HCT116 (cell line): ENCODE measurements around the gene ATRN.

Experiments
- ATF3 ChIP-seq: IDR thresholded peaks from 2 replicates; pipeline ENCODE4 v1.6.1; 2012
- CEBPB ChIP-seq: IDR thresholded peaks from 2 replicates; pipeline ENCODE4 v1.6.1; 2012; ENCODE audit warnings: low read depth
- CTCF ChIP-seq, 3 experiments: fragments of 200-600 bp in 1 of 3; sonication (generic) in 1 of 3; IDR thresholded peaks in 2 of 3; conservative IDR thresholded peaks in 1 of 3; 2 replicates each; pipeline ENCODE4 v1.5.1; 2012 to 2017; ENCODE audit warnings: low read depth in 2 of 3, low read length in 2 of 3, antibody characterized with exemption in 1 of 3, borderline replicate concordance in 1 of 3, control low read depth in 1 of 3, mild to moderate bottlenecking in 1 of 3, mixed read lengths in 1 of 3, mixed run types in 1 of 3, moderate library complexity in 1 of 3; ENCODE audit not compliant: insufficient read depth in 1 of 3
- EGR1 ChIP-seq: IDR thresholded peaks from 2 replicates; pipeline ENCODE4 v1.6.1; 2012; ENCODE audit warnings: low read depth
- EZH2 ChIP-seq: fragments of 200-600 bp; sonication (generic); IDR thresholded peaks from 2 replicates; pipeline ENCODE4 v1.6.1; 2017; ENCODE audit warnings: antibody characterized with exemption, mixed run types
- EZH2phosphoT487 ChIP-seq: fragments of 200-600 bp; IDR thresholded peaks from 2 replicates; pipeline ENCODE4 v1.6.1; 2018; ENCODE audit warnings: antibody characterized with exemption, borderline replicate concordance
- FOSL1 ChIP-seq: IDR thresholded peaks from 2 replicates; pipeline ENCODE4 v1.6.1; 2012; ENCODE audit warnings: low read depth
- MAX ChIP-seq: IDR thresholded peaks from 2 replicates; pipeline ENCODE4 v1.6.1; 2012
- POLR2A ChIP-seq: IDR thresholded peaks from 2 replicates; pipeline ENCODE4 v1.7.0; 2011; ENCODE audit warnings: borderline replicate concordance; ENCODE audit not compliant: insufficient read depth, insufficient read length; ENCODE audit errors: extremely low read depth
- POLR2AphosphoS5 ChIP-seq: IDR thresholded peaks from 2 replicates; pipeline ENCODE4 v1.6.1; 2011; ENCODE audit warnings: mild to moderate bottlenecking, low read depth, low read length, moderate library complexity
- RAD21 ChIP-seq: IDR thresholded peaks from 2 replicates; pipeline ENCODE4 v1.6.1; 2012; ENCODE audit warnings: low read depth, mild to moderate bottlenecking
- REST ChIP-seq: IDR thresholded peaks from 2 replicates; pipeline ENCODE4 v1.6.1; 2012; ENCODE audit warnings: low read depth
- SRF ChIP-seq: IDR thresholded peaks from 2 replicates; pipeline ENCODE4 v1.6.1; 2012; ENCODE audit warnings: low read depth
- ZNF274 ChIP-seq: fragments of 200-500 bp; sonication (Bioruptor generic); IDR thresholded peaks from 2 replicates; pipeline ENCODE4 v1.6.1; 2014; ENCODE audit warnings: mild to moderate bottlenecking, low read depth, low read length, inconsistent platforms

- TF ChIP-seq CTCF (IDR thresholded peaks at IDR 0.05 in 2 of 3, conservative IDR thresholded peaks at IDR 0.05 in 1 of 3; ENCODE audit: borderline replicate concordance in 1 of 3, insufficient read depth in 1 of 3, low read depth in 2 of 3, low read length in 2 of 3) (no peak), POLR2A (no peak), REST (no peak), MAX (no peak), CEBPB (no peak), POLR2AphosphoS5 (no peak), EZH2 (no peak), ZNF274 (no peak), EGR1 (no peak), FOSL1 (no peak), RAD21 (no peak), ATF3 (no peak), SRF (no peak), EZH2phosphoT487 (no peak)
Observed at GRCh38 chr20:3661814-3662665, 191.2 kb downstream of the ATRN start.
